Measurements from ENCODE around the gene GLT8D1. TPM values are rescaled to one million over a fixed set of nuclear protein-coding genes. Genes with fewer than 3 reads are reported as not detected.

The GLT8D1 gene
- total and polyA plus RNA-seq, 2 of the 4 experiments (the other 2 are of a cell fraction) = 87.8 to 124 TPM

DNA sequence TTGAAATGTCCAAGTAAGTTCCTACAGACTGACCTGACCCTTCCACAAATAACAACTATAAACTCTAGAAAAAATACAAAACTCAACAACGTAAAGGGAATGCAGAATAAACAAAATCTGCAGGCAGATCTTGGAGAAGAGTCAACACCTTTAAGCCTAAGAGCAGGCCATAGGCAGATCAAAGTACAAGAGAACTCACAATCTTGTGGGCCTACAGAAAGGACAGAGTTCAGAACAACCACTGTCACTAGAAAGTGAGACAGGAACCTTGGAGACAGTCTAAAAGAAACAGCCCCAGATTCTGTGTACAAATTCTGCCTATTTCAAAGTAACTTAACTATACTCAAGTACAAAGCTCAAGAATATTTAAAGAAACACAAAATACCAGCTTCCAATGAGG is 34.1 kb upstream of the GLT8D1 start:
- intact Hi-C loops (cut with micrococcal nuclease) (loop anchor here (5.0 kb wide), 1 partner anchor 248 kb away; no protein-coding TSS in a partner anchor), dilution Hi-C loops (cut with HindIII; ENCODE audit: low sequenced_read_pairs, unreplicated experiment) (no loop called here), in situ Hi-C loops (cut with MboI; ENCODE audit: low sequenced_read_pairs) (loop anchor here (10.0 kb wide), 1 partner anchor 335 kb away; no protein-coding TSS in a partner anchor)
- no peak overlapping the region for H2BK20ac ChIP-seq (ENCODE audit: low read depth, low read length)
- no peak overlapping the region for H3K14ac ChIP-seq (replicated peaks; ENCODE audit: low read depth, low read length)
- 67% methylated on average over 1 of the region's 1 CpG; no CpG with 5 or more reads in 1 of the 2 experiments for WGBS, 2 experiments (ENCODE audit: extremely low coverage in 2 of 2, insufficient read length in 1 of 2)
- no peak overlapping the region for H3K4ac ChIP-seq (ENCODE audit: low read depth, low read length)
- peaks cover 22% of the 10 kb centered on the region for H3K36me3 ChIP-seq (ENCODE audit: control insufficient read depth, insufficient read depth, low read length)
- no peak overlapping the region for H2AK5ac ChIP-seq (ENCODE audit: low read depth, low read length)
- no peak overlapping the region for H2AK9ac ChIP-seq (replicated peaks; ENCODE audit: low read depth, low read length, poor library complexity)
- no peak overlapping the region for H3K4me2 ChIP-seq (ENCODE audit: low read depth, low read length)
- no peak overlapping the region for H4K5ac ChIP-seq (ENCODE audit: low read depth, low read length)
- H3K18ac ChIP-seq (ENCODE audit: low read depth, low read length) = no peak overlapping the region
- CTCF ChIA-PET = no interaction called here
- H3K9me3 ChIP-seq (ENCODE audit: control insufficient read depth, insufficient read depth, low read length) = no peaks in the 10 kb centered on the region
- no peak overlapping the region for H2AFZ ChIP-seq (replicated peaks; ENCODE audit: low read length, poor library complexity)
- no peaks in the 10 kb centered on the region for H3K79me1 ChIP-seq (ENCODE audit: low read depth in 1 of 2, low read length in 2 of 2)
- H4K20me1 ChIP-seq (ENCODE audit: insufficient read depth, low read length) = no peaks in the 10 kb centered on the region
- H2BK15ac ChIP-seq (ENCODE audit: low read depth, low read length) = no peak overlapping the region
- no peak overlapping the region for H4K8ac ChIP-seq (ENCODE audit: low read depth in 2 of 2, low read length in 2 of 2)
- no peak overlapping the region for H2BK120ac ChIP-seq (ENCODE audit: low read depth, low read length)
- no TSS peak for BruUV-seq (replicated peaks)
- H3K56ac ChIP-seq (ENCODE audit: extremely low read depth, insufficient read depth, low read length) = no peak overlapping the region
- H4K91ac ChIP-seq (ENCODE audit: insufficient read depth, low read depth, low read length) = no peak overlapping the region
- H3K9me1 ChIP-seq (ENCODE audit: insufficient read depth, low read length) = no peaks in the 10 kb centered on the region
- H3K27ac ChIP-seq (ENCODE audit: insufficient read depth, low read length) = no peak overlapping the region
- H3K9ac ChIP-seq (ENCODE audit: low read depth, low read length) = no peak overlapping the region
- H3K4me3 ChIP-seq (ENCODE audit: insufficient read depth, low read depth, low read length) = no peak overlapping the region
- POLR2A ChIA-PET (ENCODE audit: unreplicated experiment) = no interaction called here
- no peak for ATAC-seq (ENCODE audit: low read depth)
- H2BK5ac ChIP-seq (ENCODE audit: low read depth, low read length, poor library complexity, severe bottlenecking) = no peak overlapping the region
- H3K27me3 ChIP-seq (ENCODE audit: control insufficient read depth, insufficient read depth, low read length) = no peaks in the 10 kb centered on the region
- no peaks in the 10 kb centered on the region for H3K4me1 ChIP-seq (ENCODE audit: control insufficient read depth, insufficient read depth, low read length)
- TF ChIP-seq POLR2A (IDR thresholded peaks at IDR 0.05; ENCODE audit: low read depth, low read length) (no peak), CHD1 (IDR thresholded peaks at IDR 0.05; ENCODE audit: low read depth, low read length) (no peak), BHLHE40 (IDR thresholded peaks at IDR 0.05; ENCODE audit: low read depth, low read length) (no peak), MAZ (IDR thresholded peaks at IDR 0.05; ENCODE audit: borderline replicate concordance, low read depth, low read length) (no peak), MXI1 (IDR thresholded peaks at IDR 0.05; ENCODE audit: borderline replicate concordance, low read depth, low read length) (no peak), CEBPB (IDR thresholded peaks at IDR 0.05; ENCODE audit: low read depth, low read length) (no peak), RFX5 (IDR thresholded peaks at IDR 0.05; ENCODE audit: low read depth, low read length) (no peak), RAD21 (IDR thresholded peaks at IDR 0.05; ENCODE audit: low read length) (no peak)
- TF ChIP-seq, protein P1, sequence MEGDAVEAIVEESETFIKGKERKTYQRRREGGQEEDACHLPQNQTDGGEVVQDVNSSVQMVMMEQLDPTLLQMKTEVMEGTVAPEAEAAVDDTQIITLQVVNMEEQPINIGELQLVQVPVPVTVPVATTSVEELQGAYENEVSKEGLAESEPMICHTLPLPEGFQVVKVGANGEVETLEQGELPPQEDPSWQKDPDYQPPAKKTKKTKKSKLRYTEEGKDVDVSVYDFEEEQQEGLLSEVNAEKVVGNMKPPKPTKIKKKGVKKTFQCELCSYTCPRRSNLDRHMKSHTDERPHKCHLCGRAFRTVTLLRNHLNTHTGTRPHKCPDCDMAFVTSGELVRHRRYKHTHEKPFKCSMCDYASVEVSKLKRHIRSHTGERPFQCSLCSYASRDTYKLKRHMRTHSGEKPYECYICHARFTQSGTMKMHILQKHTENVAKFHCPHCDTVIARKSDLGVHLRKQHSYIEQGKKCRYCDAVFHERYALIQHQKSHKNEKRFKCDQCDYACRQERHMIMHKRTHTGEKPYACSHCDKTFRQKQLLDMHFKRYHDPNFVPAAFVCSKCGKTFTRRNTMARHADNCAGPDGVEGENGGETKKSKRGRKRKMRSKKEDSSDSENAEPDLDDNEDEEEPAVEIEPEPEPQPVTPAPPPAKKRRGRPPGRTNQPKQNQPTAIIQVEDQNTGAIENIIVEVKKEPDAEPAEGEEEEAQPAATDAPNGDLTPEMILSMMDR (conservative IDR thresholded peaks at IDR 0.05; ENCODE audit: low read depth, low read length) = no peak
- TF ChIP-seq, protein P2, sequence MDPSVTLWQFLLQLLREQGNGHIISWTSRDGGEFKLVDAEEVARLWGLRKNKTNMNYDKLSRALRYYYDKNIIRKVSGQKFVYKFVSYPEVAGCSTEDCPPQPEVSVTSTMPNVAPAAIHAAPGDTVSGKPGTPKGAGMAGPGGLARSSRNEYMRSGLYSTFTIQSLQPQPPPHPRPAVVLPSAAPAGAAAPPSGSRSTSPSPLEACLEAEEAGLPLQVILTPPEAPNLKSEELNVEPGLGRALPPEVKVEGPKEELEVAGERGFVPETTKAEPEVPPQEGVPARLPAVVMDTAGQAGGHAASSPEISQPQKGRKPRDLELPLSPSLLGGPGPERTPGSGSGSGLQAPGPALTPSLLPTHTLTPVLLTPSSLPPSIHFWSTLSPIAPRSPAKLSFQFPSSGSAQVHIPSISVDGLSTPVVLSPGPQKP (IDR thresholded peaks at IDR 0.05; ENCODE audit: borderline replicate concordance, low read depth, low read length) = no peak
- H3K23ac ChIP-seq (ENCODE audit: low read depth, low read length) = no peak overlapping the region
- DNase-seq = no peak

Measured in IMR-90 (cell line).